NCI-H2081 (cell line): ENCODE measurements around the gene BNIP3.
"Not testable (repeated sequence)": the region's sequence is repeated elsewhere in the genome, so short reads cannot be mapped to it uniquely, and the experiment has no call there.

Experiments used
- DNase-seq, 2 experiments: peaks; one replicate each; lab custom pipeline; 2025; lab: John Stamatoyannopoulos, UW

The BNIP3 gene

DNA sequence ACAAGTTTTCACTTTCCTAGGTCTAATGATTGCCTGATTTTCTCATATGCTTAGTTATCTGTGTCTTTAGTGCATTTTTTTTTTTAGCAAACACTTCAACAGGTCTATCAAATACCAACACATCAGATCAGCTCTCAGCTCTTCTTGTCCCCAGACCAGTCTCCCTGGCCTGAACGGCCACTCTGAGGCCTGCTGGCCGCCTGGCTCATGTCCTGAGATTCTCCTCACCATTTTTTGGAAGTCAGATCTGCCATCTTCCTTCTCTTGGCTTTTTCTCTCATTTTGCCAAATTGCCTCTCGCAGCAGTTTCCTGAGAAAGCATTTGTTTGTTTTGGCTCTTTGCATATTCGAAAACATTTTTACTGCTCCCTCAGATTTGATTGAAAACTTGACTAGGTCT, 51.6 kb downstream of the BNIP3 start:
- DNase-seq: no peak

DNA sequence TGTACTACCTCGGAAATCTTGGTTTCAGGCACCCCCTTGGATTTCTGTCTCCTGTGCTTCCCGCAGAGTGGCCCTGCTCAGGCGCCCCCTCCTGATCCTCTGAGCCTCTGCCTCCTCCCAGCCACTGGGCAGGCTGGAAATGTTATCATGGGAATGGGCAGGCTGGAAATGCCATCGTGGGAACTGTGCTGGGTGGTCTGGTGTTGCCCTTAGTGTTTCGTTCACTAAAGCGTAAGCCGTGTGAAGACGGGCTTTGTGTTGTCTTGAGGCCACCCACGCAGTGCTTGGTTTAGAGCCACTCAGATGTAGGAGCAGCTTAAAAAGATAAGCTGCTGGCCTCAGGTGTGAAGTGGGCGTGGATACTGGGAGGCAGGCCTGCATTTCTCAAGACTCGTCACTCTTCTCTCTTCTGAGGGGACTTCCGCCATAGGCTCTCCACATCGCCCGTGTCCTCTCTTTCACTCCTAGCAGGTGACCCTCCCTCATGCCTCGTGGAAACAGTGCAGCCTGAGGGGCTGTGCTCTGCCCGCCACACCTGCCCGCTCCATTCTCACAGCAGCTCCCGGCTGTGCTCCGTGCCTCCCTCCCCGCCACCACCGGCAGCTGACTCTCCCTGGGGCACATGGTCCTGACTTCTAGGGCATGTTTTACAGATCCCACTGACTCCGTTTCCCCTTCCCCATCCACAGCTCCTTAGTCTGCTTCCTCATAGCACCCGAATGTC, 52.4 kb downstream of the BNIP3 start:
- no peak for DNase-seq

DNA sequence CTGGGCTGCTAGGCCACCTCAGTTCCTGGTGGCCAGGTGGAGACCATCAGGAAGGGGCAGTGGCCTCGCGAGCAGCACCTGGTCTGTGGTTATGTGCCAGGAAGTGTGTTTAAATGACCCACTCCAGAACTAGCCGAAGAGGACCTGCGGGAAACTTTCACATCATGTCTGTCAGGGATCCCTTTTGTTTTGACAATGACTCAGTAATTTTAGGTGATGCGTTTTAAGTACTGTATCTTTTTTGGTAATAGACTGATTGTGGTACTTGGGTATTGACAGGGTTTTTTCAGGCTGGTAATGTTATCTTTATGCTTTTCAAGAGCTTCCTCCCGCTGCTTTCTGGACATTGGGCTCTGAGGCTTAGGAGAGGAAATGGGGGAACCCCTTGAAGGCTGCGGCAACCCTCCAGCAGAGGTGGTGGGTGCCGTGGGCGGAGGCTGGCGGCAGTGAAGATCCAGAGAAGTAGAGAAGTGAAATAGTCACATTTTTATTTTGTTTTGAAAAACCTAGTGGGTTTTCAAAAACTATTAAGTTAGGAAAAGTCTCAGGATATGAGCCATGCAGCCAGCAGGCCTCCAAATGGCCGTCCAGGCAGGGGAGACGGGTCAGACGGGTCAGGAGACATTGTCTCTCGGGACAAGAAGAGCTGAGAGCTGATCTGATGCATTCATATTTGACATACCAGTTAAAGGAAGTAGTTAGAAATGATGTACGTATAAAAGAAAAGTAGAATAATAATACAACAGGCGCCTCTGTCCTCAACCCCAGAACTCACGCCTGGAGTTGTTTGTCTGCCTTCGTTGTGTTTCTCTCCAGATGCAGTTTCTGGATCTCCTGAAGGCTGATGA, 53.3 kb downstream of the BNIP3 start:
- no peak for DNase-seq

DNA sequence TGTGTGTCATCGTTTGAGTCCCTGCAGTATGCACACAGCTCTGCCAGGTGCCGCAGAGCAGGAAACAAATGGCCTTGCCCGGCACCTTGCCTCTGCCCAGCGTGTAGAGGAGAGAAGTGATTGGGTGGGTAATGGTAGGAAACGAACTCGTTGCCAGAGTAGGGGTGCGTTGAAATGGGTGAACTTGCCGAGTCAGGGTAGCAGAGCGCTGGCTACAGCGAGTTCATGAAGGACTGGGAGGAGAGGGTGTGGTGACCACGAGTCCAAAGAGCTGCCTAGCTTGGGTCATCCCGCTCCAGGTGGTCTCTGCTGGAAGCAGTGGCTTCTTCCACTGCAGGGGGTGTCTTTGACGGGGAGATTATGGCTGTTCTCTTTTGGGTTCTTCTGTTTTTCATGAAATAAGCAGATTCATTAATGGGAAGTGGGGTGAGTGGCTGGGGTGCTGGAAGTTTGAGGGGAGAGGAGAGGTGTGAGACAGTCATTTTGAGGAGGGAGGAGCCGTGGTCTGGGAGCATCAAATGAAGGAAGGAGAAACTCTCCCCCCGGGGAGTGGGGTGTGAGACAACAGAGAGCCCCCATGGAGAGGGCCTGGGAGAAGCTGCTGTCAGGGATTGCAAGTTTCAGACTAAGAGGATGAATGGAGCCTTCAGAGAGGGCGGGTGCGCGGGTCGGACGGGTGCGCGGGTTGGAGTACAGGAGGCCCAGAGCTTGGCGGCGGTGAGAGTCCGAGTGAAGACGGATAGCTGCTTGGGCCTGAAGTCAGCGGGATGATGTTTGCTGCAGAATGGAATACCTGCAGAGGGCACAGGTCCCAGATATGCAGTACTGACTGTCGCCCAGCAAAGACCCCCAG, 54.8 kb downstream of the BNIP3 start:
- no peak for DNase-seq

DNA sequence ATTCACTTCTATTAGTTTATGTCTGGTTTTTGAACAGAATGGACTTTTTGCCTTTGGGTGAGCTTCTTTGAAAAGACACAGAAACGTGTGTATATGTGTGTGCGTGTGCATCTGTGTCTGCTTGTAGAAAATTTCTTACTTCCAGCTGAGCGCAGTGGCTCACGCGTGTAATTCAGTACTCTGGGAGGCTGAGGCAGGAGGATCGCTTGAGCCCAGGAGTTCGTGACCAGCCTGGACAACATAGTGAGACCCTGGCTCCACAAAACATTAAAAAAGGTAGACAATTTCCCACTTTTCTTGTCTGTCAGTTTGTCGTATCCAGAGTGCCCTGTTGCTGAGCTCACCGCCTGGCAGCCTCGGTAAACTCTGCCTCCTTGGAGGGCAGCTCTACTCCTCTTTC, 55.5 kb downstream of the BNIP3 start:
- DNase-seq: no peak

DNA sequence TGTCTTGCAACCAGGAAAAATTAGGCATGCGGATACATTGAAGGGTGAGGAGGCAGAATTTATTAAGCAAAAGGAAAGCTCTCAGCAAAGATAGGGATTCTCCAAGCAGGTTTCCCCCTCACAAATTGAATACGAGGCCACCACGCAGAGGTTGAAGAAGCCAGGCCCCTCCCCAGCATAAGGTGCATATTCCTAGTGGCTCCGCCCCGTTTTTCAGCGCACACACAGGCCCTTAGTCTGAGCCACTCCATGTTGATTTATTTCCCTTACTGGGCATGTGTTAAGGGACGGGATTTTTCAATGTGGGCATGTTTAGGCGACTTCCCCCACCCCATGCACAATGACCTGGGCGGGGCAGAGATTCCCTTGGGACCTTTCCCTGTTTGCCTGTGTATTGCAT, 56.0 kb downstream of the BNIP3 start:
- DNase-seq: no peak

DNA sequence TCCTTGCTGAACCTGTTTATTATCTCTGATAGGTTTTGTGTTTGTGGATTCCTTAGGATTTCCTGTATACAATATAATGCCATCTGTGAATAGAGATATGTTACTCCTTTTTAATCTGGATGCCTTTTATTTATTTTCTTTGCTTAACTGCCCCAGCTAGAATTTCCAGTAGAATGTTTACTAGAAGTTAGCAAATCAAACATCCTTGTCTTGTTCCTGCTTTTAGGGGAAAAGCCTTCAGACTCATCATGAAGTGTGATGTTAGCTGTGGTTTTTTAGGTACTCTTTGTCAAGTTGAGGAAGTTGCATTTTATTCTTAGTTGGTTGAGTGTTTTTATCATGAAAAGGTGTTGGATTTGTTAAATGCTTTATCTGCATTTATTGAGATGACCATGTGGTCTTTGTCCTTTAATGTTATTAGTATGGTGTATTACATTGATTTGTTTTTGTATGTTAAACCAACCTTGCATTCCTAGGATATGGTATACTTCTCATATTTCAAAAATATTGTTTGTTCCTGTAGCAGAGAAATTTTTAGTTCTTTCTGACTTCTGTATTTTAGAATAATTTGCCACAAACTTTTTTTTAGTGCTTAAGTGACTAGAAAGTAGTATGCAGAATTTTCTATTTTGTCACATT, 56.6 kb downstream of the BNIP3 start:
- no peak for DNase-seq

DNA sequence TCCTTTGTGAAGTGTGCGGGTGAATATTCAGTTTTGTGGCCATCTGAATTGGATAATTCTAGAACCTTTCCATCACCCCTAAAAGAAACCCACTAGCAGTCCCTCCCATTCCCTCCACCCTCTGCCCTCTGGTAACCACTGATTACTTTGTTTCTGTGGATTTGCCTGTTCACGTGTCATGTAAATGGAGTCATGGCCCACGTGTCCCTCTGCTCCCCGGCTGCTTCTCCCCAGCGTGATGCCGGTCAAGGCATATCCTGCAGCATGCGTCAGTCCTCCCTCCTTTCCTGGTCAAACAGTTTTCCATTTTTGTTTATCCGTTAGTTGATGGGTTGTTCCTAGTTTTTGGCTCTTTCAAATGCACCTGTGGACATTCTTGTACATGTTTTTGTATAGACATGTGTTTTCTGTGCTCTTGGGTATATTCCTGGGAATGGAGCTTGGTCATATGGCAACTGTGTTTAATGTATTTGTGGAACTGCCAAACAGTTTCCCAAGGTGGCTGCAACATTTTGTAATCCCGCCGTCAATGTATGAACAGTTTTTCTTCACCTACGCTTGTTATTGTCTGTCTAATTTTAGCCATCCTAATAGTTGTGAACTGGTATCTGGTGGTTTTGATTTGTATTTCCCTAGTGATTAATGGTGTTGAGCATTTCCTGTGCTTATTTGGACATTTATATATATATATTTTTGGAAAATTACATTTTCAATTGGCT, 58.5 kb downstream of the BNIP3 start:
- DNase-seq: no peak

DNA sequence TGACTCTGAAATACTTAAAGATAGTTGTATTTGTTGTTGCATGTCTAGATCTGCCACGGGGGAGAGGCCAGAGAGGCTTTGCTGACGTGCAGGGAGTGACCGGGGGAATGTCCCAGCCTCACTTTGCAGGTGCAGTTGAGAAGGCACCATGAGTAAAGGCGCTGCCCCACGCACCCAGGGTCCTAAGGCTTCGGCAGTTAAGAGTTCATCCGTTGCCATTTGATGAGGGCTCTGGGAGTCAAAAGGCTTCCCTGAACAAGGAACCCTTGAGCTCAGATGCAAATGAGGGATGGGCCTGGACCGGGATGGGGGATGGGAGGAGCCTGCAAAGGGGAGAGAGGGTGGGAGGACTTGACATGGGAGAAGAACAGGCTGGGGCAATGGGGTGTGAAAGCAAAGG, 60.5 kb downstream of the BNIP3 start:
- no peak for DNase-seq

DNA sequence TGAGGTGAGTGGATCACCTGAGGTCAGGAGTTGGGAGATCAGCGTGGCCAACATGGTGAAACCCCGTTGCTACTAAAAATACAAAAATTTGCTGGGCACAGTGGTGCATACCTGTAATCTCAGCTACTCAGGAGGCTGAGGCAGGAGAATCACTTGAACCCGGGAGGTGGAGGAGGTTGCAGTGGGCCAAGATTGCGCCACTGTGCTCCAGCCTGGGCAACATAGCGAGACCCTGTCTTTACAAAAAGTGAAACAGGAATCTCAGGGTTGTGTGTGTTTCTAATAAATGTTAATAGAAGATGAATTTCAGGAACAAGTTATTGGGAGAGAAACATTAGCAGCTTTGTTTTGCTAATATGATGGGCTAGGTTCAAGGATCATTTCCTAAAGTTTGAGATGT, 61.0 kb downstream of the BNIP3 start:
- no peak for DNase-seq

DNA sequence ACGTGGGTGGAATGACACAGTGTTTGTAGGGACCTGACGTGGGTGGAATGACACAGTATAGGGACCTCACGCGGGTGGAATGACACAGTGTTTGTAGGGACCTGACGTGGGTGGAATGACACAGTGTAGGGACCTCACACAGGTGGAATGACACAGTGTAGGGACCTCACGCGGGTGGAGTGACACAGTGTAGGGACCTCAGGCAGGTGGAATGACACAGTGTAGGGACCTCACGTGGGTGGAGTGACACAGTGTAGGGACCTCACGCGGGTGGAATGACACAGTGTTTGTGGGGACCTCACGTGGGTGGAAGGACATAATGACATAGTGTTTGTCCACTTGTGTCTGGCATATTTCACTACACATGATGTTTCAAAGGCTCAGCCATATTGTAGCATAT, 61.6 kb downstream of the BNIP3 start:
- no peak for DNase-seq

DNA sequence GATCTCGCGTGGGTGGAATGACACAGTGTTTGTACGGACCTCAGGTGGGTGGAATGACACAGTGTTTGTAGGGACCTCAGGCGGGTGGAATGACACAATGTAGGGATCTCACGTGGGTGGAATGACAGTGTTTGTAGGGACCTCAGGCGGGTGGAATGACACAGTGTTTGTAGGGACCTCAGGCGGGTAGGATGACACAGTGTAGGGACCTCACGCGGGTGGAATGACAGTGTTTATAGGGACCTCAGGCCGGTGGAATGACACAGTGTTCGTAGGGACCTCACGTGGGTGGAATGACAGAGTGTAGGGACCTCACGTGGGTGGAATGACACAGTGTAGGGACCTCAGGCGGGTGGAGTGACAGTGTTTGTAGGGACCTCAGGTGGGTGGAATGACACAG, 62.3 kb downstream of the BNIP3 start:
- DNase-seq: not testable (repeated sequence)
